A549 (cell line): ENCODE data around the gene CERS4. TPM values are rescaled to one million over a fixed set of nuclear protein-coding genes. Genes with fewer than 3 reads are reported as not detected.

Experiments
- ATAC-seq, 2 experiments: fragments of 200-7000 bp in 1 of 2; fragments of >200 bp in 1 of 2; cut with Nextera tagmentation in 1 of 2; cut with Tn5 transposase in 1 of 2; 3 replicates each; pipeline versions ENCODE4 v1.8.0 to v1.9.1; 2018 to 2020; ENCODE audit warnings: mild to moderate bottlenecking in 1 of 2, moderate library complexity in 1 of 2
- CTCF ChIA-PET: fragments of 300-600 bp; sonication (Branson Sonifier 250); formaldehyde crosslinking; extraction: SDS; loops from one replicate; lab custom pipeline; 2021; ENCODE audit warnings: antibody characterized with exemption, inconsistent platforms; lab: Yijun Ruan, JAX
- POLR2A ChIA-PET: fragments of 350-600 bp; formaldehyde crosslinking; extraction: SDS; loops from one replicate; lab custom pipeline; 2021; ENCODE audit warnings: antibody characterized with exemption, inconsistent platforms; lab: Yijun Ruan, JAX
- DNase-seq, 2 experiments: peaks; one replicate each; pipeline versions ENCODE4 v3.0.0 to v3.0.0-alpha.2; 2011 to 2016; ENCODE audit warnings: low read depth in 1 of 2, low spot score in 1 of 2
- FAIRE-seq: peaks from 2 replicates; lab custom pipeline; 2011; peaks lifted over from hg19 to GRCh38; lab: Jason Lieb, UNC
- H3K27ac ChIP-seq, 2 experiments: fragments of >200 bp; sonication (Bioruptor Twin); formaldehyde crosslinking; 3 replicates each; pipeline ENCODE4 v1.5.1; 2016 to 2017
- H3K4me1 ChIP-seq: fragments of >200 bp; sonication (Bioruptor Twin); formaldehyde crosslinking; 3 replicates; pipeline ENCODE4 v1.6.1; 2016
- H3K4me2 ChIP-seq: fragments of >200 bp; sonication (Bioruptor Twin); formaldehyde crosslinking; 3 replicates; pipeline ENCODE4 v1.6.1; 2016
- H3K4me3 ChIP-seq: fragments of >200 bp; sonication (Bioruptor Twin); formaldehyde crosslinking; 3 replicates; pipeline ENCODE4 v1.5.1; 2016
- H3K9me3 ChIP-seq: fragments of >200 bp; sonication (Bioruptor Twin); formaldehyde crosslinking; 3 replicates; pipeline ENCODE4 v1.6.1; 2016
- CHD2 ChIP-seq: fragments of 150-350 bp; IDR thresholded peaks from 2 replicates; pipeline ENCODE4 v1.6.1; 2014; ENCODE audit warnings: low read length; ENCODE audit not compliant: partially characterized antibody
- FOSL2 ChIP-seq, 2 experiments: fragments of 450-650 bp in 1 of 2; fragments of >200 bp in 1 of 2; sonication (Bioruptor Twin) in 1 of 2; formaldehyde crosslinking; IDR thresholded peaks; 2 replicates each; pipeline versions ENCODE4 v1.5.0 to v1.6.1; 2016 to 2020; ENCODE audit warnings: mild to moderate bottlenecking in 1 of 2, moderate library complexity in 1 of 2
- HOXA7 ChIP-seq: fragments of 250-450 bp; sonication (Bioruptor Pico); IDR thresholded peaks from 2 replicates; pipeline ENCODE4 v1.5.0; 2020; ENCODE audit warnings: mild to moderate bottlenecking, moderate library complexity
- POLR2AphosphoS2 ChIP-seq: conservative IDR thresholded peaks from 2 replicates; pipeline ENCODE4 v1.6.1; 2012; ENCODE audit warnings: low read length, improper control_type of control experiment, inconsistent platforms
- REST ChIP-seq: fragments of 200-600 bp; sonication (generic); IDR thresholded peaks from 2 replicates; pipeline ENCODE4 v1.6.1; 2016; ENCODE audit warnings: antibody characterized with exemption, mild to moderate bottlenecking, moderate library complexity
- SMC3 ChIP-seq: fragments of >200 bp; sonication (Bioruptor Twin); formaldehyde crosslinking; IDR thresholded peaks from 3 replicates; pipeline ENCODE4 v1.6.1; 2018; ENCODE audit warnings: inconsistent platforms
- WGBS: methylation state at CpG from one replicate; pipeline ENCODE4 v1.1.6; 2017; ENCODE audit errors: missing lambda C conversion rate; 5-methylcytosine and 5-hydroxymethylcytosine counted together
- polyA plus RNA-seq, 4 experiments: library from polyadenylated mRNA; depleted of rRNA in 3 of 4; stranded (reverse); fragments of >200 nt; fragmentation: RNase III in 1 of 4; extraction: RNeasy Plus Mini Kit Qiagen cat#74134 plus additional on column Dnase treatment in 1 of 4; gene quantifications; 2 replicates in 3 of 4; 3 replicates in 1 of 4; pipeline ENCODE4 v1.2.3, GENCODE V29; 2011 to 2017

The CERS4 gene
- polyA plus RNA-seq, 2 of the 4 experiments (the other 2 are of a cell fraction), result 2.1 to 5.0 TPM

- H3K27ac ChIP-seq, result no peak overlapping the region
Measured at GRCh38 chr19:8311461-8312260, 102.5 kb downstream of the CERS4 start.

More at GRCh38 chr19:8311461-8312260, 102.5 kb downstream of the CERS4 start:
- ATAC-seq (no peak), DNase-seq (no peak), FAIRE-seq (no peak)
- Histone ChIP-seq H3K4me2 (no peak overlapping the region), H3K9me3 (no peaks in the 10 kb centered on the region), H3K4me3 (no peak overlapping the region), H3K4me1 (peaks cover 17% of the 10 kb centered on the region)
- WGBS, result 81% methylated on average over 9 of the region's 16 CpGs
- POLR2A ChIA-PET, result interaction anchor here (2.1 kb wide), 1 partner anchor 9 kb away, joined by 7 read pairs; the partner anchor contains the start of genes NDUFA7 and RPS28
- CTCF ChIA-PET, result interaction anchor here (0.8 to 1.1 kb wide), 3 partner anchors 9 to 194 kb away, joined by 3 to 5 read pairs (median 3); no protein-coding TSS in a partner anchor
- TF ChIP-seq HOXA7 (no peak), REST (no peak), SMC3 (no peak), POLR2AphosphoS2 (no peak), FOSL2 (IDR thresholded peaks at IDR 0.05) (no peak), FOSL2 (CRISPR knock-in tag; IDR thresholded peaks at IDR 0.05) (no peak), CHD2 (no peak)

Other genes with a start within 250 kb of the CERS4 start
- 39.3 and 44.4 TPM in 2 replicates for gene ELAVL1, start 203.7 kb upstream of the CERS4 start, polyA plus RNA-seq (2011; rRNA removed)
- 55.6 to 58.9 TPM (median 57.3 TPM) in 3 replicates for gene ELAVL1, start 203.7 kb upstream of the CERS4 start, polyA plus RNA-seq (2017; fragmentation: RNase III; extraction: RNeasy Plus Mini Kit Qiagen cat#74134 plus additional on column Dnase treatment)
- not detected in 2 replicates for gene CCL25, start 156.6 kb upstream of the CERS4 start, polyA plus RNA-seq (2011; rRNA removed)
- gene CCL25, start 156.6 kb upstream of the CERS4 start, polyA plus RNA-seq (2017; fragmentation: RNase III; extraction: RNeasy Plus Mini Kit Qiagen cat#74134 plus additional on column Dnase treatment), result not detected in 3 replicates
- gene FBN3, start 59.8 kb upstream of the CERS4 start, polyA plus RNA-seq (2011; rRNA removed), result 0.01 TPM in 1 of 2 replicates, not detected in the other
- not detected in 3 replicates for gene FBN3, start 59.8 kb upstream of the CERS4 start, polyA plus RNA-seq (2017; fragmentation: RNase III; extraction: RNeasy Plus Mini Kit Qiagen cat#74134 plus additional on column Dnase treatment)
- gene CD320, start 99.0 kb downstream of the CERS4 start, polyA plus RNA-seq (2011; rRNA removed), result 27.4 and 28.8 TPM in 2 replicates
- 51.9 to 54.2 TPM (median 54.1 TPM) in 3 replicates for gene CD320, start 99.0 kb downstream of the CERS4 start, polyA plus RNA-seq (2017; fragmentation: RNase III; extraction: RNeasy Plus Mini Kit Qiagen cat#74134 plus additional on column Dnase treatment)
- 29.7 and 44.5 TPM in 2 replicates for gene NDUFA7, start 112.0 kb downstream of the CERS4 start, polyA plus RNA-seq (2011; rRNA removed)
- gene NDUFA7, start 112.0 kb downstream of the CERS4 start, polyA plus RNA-seq (2017; fragmentation: RNase III; extraction: RNeasy Plus Mini Kit Qiagen cat#74134 plus additional on column Dnase treatment), result 29.0 to 44.0 TPM (median 40.2 TPM) in 3 replicates
- 374 and 406 TPM in 2 replicates for gene RPS28, start 112.1 kb downstream of the CERS4 start, polyA plus RNA-seq (2011; rRNA removed)
- gene RPS28, start 112.1 kb downstream of the CERS4 start, polyA plus RNA-seq (2017; fragmentation: RNase III; extraction: RNeasy Plus Mini Kit Qiagen cat#74134 plus additional on column Dnase treatment), result 399 to 449 TPM (median 404 TPM) in 3 replicates
- 1.0 and 1.2 TPM in 2 replicates for gene KANK3, start 133.9 kb downstream of the CERS4 start, polyA plus RNA-seq (2011; rRNA removed)
- 1.5 to 1.6 TPM (median 1.5 TPM) in 3 replicates for gene KANK3, start 133.9 kb downstream of the CERS4 start, polyA plus RNA-seq (2017; fragmentation: RNase III; extraction: RNeasy Plus Mini Kit Qiagen cat#74134 plus additional on column Dnase treatment)
- gene ANGPTL4, start 154.8 kb downstream of the CERS4 start, polyA plus RNA-seq (2011; rRNA removed), result 30.8 and 32.6 TPM in 2 replicates
- 12.3 to 18.1 TPM (median 15.1 TPM) in 3 replicates for gene ANGPTL4, start 154.8 kb downstream of the CERS4 start, polyA plus RNA-seq (2017; fragmentation: RNase III; extraction: RNeasy Plus Mini Kit Qiagen cat#74134 plus additional on column Dnase treatment)
- 22.3 and 25.1 TPM in 2 replicates for gene RAB11B, start 181.0 kb downstream of the CERS4 start, polyA plus RNA-seq (2011; rRNA removed)
- 86.7 to 95.7 TPM (median 93.7 TPM) in 3 replicates for gene RAB11B, start 181.0 kb downstream of the CERS4 start, polyA plus RNA-seq (2017; fragmentation: RNase III; extraction: RNeasy Plus Mini Kit Qiagen cat#74134 plus additional on column Dnase treatment)
- gene MARCHF2, start 203.9 kb downstream of the CERS4 start, polyA plus RNA-seq (2011; rRNA removed), result 12.4 and 12.8 TPM in 2 replicates
- 13.1 to 15.3 TPM (median 13.2 TPM) in 3 replicates for gene MARCHF2, start 203.9 kb downstream of the CERS4 start, polyA plus RNA-seq (2017; fragmentation: RNase III; extraction: RNeasy Plus Mini Kit Qiagen cat#74134 plus additional on column Dnase treatment)
- gene HNRNPM, start 235.6 kb downstream of the CERS4 start, polyA plus RNA-seq (2011; rRNA removed), result 94.1 and 168 TPM in 2 replicates
- gene HNRNPM, start 235.6 kb downstream of the CERS4 start, polyA plus RNA-seq (2017; fragmentation: RNase III; extraction: RNeasy Plus Mini Kit Qiagen cat#74134 plus additional on column Dnase treatment), result 334 to 352 TPM (median 348 TPM) in 3 replicates